Measurements from ENCODE around the gene ABI3BP.

The ABI3BP gene

DNA sequence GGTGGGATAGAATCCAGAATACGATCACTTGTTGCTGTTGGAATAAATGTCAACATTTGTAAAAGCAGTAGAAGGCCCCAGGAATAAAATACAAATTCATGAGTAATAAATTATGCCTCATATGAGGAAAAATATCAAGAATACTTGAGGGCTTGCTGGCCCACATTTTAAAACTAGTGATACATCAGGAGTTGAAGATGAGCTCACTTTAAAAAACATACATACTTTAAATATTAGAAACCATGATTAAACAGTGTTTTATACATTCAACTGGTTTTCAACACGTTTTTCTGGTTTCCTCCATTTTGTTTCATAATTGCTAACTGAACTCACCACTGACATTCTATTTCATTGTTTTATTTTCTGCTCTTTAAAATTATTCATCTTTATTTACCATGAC lies 142.5 kb downstream of the ABI3BP start:
- Histone ChIP-seq H3K9me2 (replicated peaks; ENCODE audit: low read depth, low read length) (no peaks in the 10 kb centered on the region), H2AFZ (ENCODE audit: low read length) (no peak overlapping the region), H3K4me2 (ENCODE audit: low read depth, low read length, poor library complexity, severe bottlenecking) (no peak overlapping the region), H3K9me3 (ENCODE audit: insufficient read depth, low read depth, low read length) (no peaks in the 10 kb centered on the region), H3K79me2 (ENCODE audit: insufficient read depth, low read length) (no peaks in the 10 kb centered on the region), H4K20me1 (ENCODE audit: insufficient read depth, low read length, poor library complexity, severe bottlenecking) (no peaks in the 10 kb centered on the region), H3K4me1 (ENCODE audit: insufficient read depth, low read length, poor library complexity, severe bottlenecking) (peaks cover 18% of the 10 kb centered on the region), H3K36me3 (ENCODE audit: insufficient read depth, low read length) (no peaks in the 10 kb centered on the region), H3K4me3 (ENCODE audit: low read length, poor library complexity, severe bottlenecking) (no peak overlapping the region), H3F3A (ENCODE audit: low read depth) (no peaks in the 10 kb centered on the region), H3K27me3 (ENCODE audit: insufficient read depth, low read length, poor library complexity, severe bottlenecking) (peaks cover 4% of the 10 kb centered on the region), H3K9ac (ENCODE audit: low read depth, low read length, poor library complexity, severe bottlenecking) (no peak overlapping the region)
- TF ChIP-seq EZH2phosphoT487 (IDR thresholded peaks at IDR 0.05; ENCODE audit: borderline replicate concordance): no peak
- TF ChIP-seq, protein P1, sequence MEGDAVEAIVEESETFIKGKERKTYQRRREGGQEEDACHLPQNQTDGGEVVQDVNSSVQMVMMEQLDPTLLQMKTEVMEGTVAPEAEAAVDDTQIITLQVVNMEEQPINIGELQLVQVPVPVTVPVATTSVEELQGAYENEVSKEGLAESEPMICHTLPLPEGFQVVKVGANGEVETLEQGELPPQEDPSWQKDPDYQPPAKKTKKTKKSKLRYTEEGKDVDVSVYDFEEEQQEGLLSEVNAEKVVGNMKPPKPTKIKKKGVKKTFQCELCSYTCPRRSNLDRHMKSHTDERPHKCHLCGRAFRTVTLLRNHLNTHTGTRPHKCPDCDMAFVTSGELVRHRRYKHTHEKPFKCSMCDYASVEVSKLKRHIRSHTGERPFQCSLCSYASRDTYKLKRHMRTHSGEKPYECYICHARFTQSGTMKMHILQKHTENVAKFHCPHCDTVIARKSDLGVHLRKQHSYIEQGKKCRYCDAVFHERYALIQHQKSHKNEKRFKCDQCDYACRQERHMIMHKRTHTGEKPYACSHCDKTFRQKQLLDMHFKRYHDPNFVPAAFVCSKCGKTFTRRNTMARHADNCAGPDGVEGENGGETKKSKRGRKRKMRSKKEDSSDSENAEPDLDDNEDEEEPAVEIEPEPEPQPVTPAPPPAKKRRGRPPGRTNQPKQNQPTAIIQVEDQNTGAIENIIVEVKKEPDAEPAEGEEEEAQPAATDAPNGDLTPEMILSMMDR (conservative IDR thresholded peaks at IDR 0.05; ENCODE audit: low read length): no peak

DNA sequence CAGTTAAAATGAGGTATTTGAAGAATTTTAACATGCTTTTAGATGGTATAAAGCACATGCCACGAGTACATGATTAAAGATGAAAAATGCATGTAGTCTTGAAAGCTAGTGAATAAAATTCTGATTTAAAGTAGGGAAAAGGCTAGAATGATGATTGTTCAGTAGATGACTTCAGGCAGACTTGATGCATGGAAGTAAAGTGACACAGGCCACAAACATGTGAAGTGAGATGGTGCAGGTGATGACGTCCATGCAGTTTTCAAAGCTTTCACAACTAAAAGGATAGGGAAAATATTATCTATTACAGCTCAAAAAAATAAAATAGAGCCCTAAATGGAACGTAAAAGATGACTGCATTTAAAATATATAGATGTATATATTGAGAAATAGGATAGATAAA lies 143.1 kb downstream of the ABI3BP start:
- Histone ChIP-seq H3K4me2 (ENCODE audit: low read depth, low read length, poor library complexity, severe bottlenecking) (no peak overlapping the region), H3K4me1 (ENCODE audit: insufficient read depth, low read length, poor library complexity, severe bottlenecking) (peaks cover 18% of the 10 kb centered on the region), H3K9me3 (ENCODE audit: insufficient read depth, low read depth, low read length) (no peaks in the 10 kb centered on the region), H3K9me2 (replicated peaks; ENCODE audit: low read depth, low read length) (no peaks in the 10 kb centered on the region), H3K9ac (ENCODE audit: low read depth, low read length, poor library complexity, severe bottlenecking) (no peak overlapping the region), H3K4me3 (ENCODE audit: low read length, poor library complexity, severe bottlenecking) (no peak overlapping the region), H3K27me3 (ENCODE audit: insufficient read depth, low read length, poor library complexity, severe bottlenecking) (peaks cover 4% of the 10 kb centered on the region), H3K36me3 (ENCODE audit: insufficient read depth, low read length) (no peaks in the 10 kb centered on the region), H3F3A (ENCODE audit: low read depth) (no peaks in the 10 kb centered on the region), H3K79me2 (ENCODE audit: insufficient read depth, low read length) (no peaks in the 10 kb centered on the region), H2AFZ (ENCODE audit: low read length) (no peak overlapping the region), H4K20me1 (ENCODE audit: insufficient read depth, low read length, poor library complexity, severe bottlenecking) (no peaks in the 10 kb centered on the region)
- TF ChIP-seq, protein P1 (conservative IDR thresholded peaks at IDR 0.05; ENCODE audit: low read length): no peak
- TF ChIP-seq EZH2phosphoT487 (IDR thresholded peaks at IDR 0.05; ENCODE audit: borderline replicate concordance): no peak

DNA sequence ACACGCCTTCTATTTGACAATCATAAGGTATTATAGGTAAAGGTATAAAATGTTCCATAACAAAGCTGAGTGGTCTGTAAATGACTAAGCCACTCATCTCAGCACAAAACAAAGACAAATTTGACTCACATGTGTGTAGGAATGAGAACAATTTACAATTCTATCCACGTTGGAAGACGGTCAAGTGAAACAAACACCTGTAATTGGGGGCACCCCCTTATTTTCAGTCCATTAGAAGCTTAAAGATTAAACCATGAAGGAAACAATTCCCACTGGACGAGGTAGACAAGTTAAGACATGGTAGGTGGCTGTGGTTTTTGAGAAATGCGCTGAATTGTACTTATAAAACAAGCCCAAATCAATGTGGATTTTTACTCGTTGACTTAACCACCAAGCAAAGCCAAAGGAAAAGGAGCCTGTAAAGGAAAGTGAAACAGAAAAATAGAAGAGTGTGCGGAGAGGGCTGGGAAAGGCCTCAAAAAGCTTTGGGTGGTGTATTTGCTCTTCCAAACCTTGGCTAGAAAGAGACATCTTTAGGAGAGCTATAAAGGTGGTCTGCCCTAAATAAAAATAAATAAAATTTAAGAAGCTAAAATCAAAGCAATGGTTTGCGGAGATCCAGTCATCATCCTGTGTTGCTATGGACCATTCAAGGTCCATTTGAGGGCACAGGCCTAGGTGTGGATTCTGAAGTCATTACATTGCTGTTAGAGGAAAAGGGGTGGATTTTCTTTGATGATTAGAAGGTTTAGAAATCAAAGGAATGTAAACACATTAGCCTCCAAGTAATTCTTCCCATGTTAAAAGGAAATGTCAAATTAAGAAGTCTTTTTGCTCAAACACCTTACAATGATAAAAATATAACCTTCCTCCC lies 148.9 kb downstream of the ABI3BP start:
- no peak overlapping the region for H3K4me3 ChIP-seq (ENCODE audit: low read length, poor library complexity, severe bottlenecking)
- H3K9ac ChIP-seq (ENCODE audit: low read depth, low read length, poor library complexity, severe bottlenecking): no peak overlapping the region
- TF ChIP-seq, protein P1 (conservative IDR thresholded peaks at IDR 0.05; ENCODE audit: low read length): no peak
- TF ChIP-seq EZH2phosphoT487 (IDR thresholded peaks at IDR 0.05; ENCODE audit: borderline replicate concordance): no peak
- no peak overlapping the region for H3K4me2 ChIP-seq (ENCODE audit: low read depth, low read length, poor library complexity, severe bottlenecking)
- no peaks in the 10 kb centered on the region for H3K79me2 ChIP-seq (ENCODE audit: insufficient read depth, low read length)
- H3F3A ChIP-seq (ENCODE audit: low read depth): no peaks in the 10 kb centered on the region
- H3K9me2 ChIP-seq (replicated peaks; ENCODE audit: low read depth, low read length): no peaks in the 10 kb centered on the region
- H2AFZ ChIP-seq (ENCODE audit: low read length): no peak overlapping the region
- H3K36me3 ChIP-seq (ENCODE audit: insufficient read depth, low read length): no peaks in the 10 kb centered on the region
- no peaks in the 10 kb centered on the region for H3K9me3 ChIP-seq (ENCODE audit: insufficient read depth, low read depth, low read length)
- H4K20me1 ChIP-seq (ENCODE audit: insufficient read depth, low read length, poor library complexity, severe bottlenecking): no peaks in the 10 kb centered on the region
- H3K4me1 ChIP-seq (ENCODE audit: insufficient read depth, low read length, poor library complexity, severe bottlenecking): no peaks in the 10 kb centered on the region
- peaks cover 32% of the 10 kb centered on the region for H3K27me3 ChIP-seq (ENCODE audit: insufficient read depth, low read length, poor library complexity, severe bottlenecking)

All from Loucy (cell line).